SK-N-MC (cell line): ENCODE measurements around the gene OSM.

Experiments
- DNase-seq: peaks from one replicate; pipeline ENCODE4 v3.0.0-alpha.2; 2011; ENCODE audit warnings: low read depth, low spot score
- H3K27ac ChIP-seq: fragments of 200-600 bp; sonication (generic); 2 replicates; pipeline ENCODE4 v1.5.1; 2016; ENCODE audit warnings: mixed run types
- H3K36me3 ChIP-seq: fragments of 200-600 bp; sonication (generic); 2 replicates; pipeline ENCODE4 v1.6.1; 2017; ENCODE audit warnings: antibody characterized with exemption, low read length, mixed read lengths; ENCODE audit not compliant: insufficient read depth
- H3K4me3 ChIP-seq: fragments of 200-600 bp; sonication (generic); 2 replicates; pipeline ENCODE4 v1.5.1; 2016
- H3K9ac ChIP-seq: fragments of 200-600 bp; sonication (generic); 2 replicates; pipeline ENCODE4 v1.8.0; 2017; ENCODE audit warnings: mixed run types, mixed read lengths; ENCODE audit not compliant: insufficient read length
- H3K9me3 ChIP-seq: fragments of 200-600 bp; sonication (generic); 2 replicates; pipeline ENCODE4 v1.6.1; 2017; ENCODE audit warnings: low read depth, mild to moderate bottlenecking, antibody characterized with exemption, low read length, moderate library complexity, mixed read lengths
- EZH2 ChIP-seq: fragments of 200-600 bp; sonication (generic); IDR thresholded peaks from one replicate; pipeline ENCODE4 v1.6.1; 2017; ENCODE audit warnings: antibody characterized with exemption
- FOXP2 ChIP-seq: optimal IDR thresholded peaks from 2 replicates; pipeline ENCODE3; 2011; ENCODE audit warnings: mild to moderate bottlenecking, moderate library complexity; ENCODE audit not compliant: insufficient read depth; ENCODE audit errors: extremely low read length, control extremely low read depth
- POLR2AphosphoS5 ChIP-seq: IDR thresholded peaks from 2 replicates; pipeline ENCODE4 v1.6.1; 2012; ENCODE audit warnings: mild to moderate bottlenecking, low read depth, low read length, borderline replicate concordance

Gene OSM

DNA sequence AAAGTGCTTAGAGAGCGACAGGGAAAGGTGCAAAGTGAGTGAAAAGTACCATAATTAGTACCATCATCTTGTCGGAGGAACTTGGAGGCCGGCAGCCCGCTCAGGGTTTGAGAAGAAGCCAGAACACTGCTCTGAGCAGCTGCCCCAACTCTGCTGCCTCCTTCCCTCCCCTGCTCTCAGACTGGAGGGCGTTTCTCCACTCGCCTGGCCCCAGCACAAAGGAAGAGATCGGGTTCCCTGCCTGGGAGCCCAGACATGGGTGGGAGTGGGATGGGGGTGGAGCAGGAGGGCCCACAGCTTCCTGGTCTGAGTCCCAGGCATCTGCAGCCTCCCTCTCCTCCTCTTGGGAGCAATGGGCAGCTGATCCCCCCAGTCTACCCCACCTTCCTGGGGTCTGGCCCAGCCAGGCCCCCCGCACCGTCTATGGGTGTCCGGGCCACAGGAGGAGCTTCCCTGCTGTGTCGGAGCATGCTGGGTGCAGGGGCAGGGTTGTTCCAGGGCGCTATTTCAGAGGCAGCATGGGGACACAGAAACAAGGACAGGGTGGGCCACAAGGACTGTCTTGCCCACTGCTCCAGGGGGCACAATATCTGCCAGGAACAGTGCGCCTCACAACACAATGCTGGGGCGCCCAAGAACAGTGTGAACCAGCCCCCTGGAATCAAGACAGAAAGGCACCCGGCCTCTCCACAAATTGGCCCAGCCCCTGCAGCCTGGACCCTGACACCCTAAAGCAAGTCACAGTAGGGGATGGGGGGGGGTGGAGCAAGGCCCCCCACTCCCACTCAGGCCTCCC, 24.9 kb downstream of the OSM start:
- no peak overlapping the region for H3K27ac ChIP-seq
- DNase-seq = no peak
- TF ChIP-seq EZH2 (no peak), POLR2AphosphoS5 (no peak), FOXP2 (no peak)
- no peaks in the 10 kb centered on the region for H3K36me3 ChIP-seq
- no peak overlapping the region for H3K9ac ChIP-seq
- no peaks in the 10 kb centered on the region for H3K9me3 ChIP-seq
- H3K4me3 ChIP-seq = no peak overlapping the region

DNA sequence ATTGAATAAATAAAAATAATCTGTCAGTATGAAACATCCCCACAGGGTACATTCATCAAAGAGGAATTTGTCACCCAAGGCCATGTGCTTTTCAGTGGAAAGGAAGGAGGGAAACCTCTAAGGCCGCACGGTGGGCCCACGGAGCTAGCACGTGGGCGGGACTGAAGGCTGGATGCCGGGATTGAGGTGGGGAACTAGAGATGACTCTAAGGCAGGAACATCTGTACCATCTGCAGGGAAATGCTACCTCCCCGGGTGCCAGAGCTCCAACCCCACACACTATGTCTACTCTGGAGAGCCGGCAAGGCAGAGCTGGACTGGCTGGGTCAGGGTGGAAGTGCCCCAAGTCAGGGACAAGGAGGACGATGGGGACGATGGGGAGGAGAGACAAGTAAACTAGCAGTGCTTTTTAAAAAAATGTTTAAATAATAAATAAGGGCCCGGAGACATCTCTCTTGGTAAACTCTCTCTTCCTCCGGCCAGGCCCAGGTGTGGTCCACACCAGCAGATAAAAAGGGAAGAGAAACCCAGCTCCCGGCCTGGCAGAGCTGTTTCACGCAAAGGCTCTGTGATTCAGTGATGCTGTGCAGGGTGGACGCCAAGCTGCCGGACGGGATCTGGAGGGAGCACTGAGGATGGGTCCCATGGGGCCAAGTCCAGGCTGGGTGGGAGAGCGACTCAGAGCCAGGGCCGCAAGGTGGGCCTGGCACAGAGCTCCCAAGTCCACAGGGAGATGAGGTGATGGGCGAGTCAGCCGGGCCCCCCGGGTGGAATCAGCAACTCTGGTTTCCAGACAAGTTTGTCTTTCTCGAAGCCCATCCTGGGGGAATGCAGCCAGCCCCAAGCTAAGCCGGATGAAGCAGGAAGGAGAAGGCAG, 25.9 kb downstream of the OSM start:
- Histone ChIP-seq H3K36me3 (no peaks in the 10 kb centered on the region), H3K9me3 (no peaks in the 10 kb centered on the region), H3K4me3 (no peak overlapping the region), H3K27ac (no peak overlapping the region), H3K9ac (no peak overlapping the region)
- TF ChIP-seq POLR2AphosphoS5 (no peak), EZH2 (no peak), FOXP2 (no peak)
- no peak for DNase-seq

DNA sequence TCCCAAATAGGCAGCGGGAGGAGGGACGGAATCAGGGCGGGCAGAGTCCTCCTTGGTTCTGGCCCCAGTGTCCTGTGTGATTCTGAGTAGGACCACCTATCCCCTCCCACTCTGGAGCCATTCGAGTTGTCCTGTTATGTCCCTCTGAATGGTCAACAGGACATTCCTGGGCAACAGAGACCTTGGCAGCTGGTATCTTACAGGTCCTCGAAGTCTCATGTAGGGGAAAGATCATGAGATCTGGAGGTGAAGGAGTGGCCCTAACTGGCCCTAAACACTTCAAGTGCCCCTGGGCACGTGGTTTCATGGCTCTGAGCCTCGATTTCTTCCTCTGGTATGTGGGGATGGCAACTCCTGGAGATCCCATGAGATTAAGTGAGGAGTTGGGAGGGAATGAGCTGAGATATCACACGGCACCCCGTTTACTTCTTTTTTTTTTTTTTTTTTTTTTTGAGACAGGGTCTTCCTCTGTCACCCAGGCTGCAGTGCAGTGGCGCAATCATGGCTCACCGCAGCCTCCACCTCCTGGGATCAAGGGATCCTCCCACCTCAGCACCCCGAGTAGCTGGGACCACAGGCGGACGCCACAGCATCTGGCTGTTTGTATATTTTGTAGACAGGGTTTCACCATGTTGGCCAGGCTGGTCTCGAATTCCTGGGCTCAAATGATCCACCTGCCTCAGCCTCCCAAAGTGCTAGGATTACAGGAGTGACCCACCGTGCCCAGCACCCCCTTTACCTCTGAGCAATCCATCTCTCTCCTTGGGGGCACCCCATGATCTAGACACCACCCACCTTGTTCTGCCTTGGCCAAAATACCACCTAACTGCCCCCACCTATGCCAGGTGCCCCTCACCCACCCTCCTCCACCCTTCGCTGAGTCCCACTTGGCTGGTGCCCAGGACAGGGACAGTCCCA, 26.9 kb downstream of the OSM start:
- no peak for TF ChIP-seq POLR2AphosphoS5
- TF ChIP-seq FOXP2 = no peak
- TF ChIP-seq EZH2 = no peak
- Histone ChIP-seq H3K27ac (no peak overlapping the region), H3K9me3 (no peaks in the 10 kb centered on the region), H3K36me3 (no peaks in the 10 kb centered on the region), H3K9ac (no peak overlapping the region), H3K4me3 (no peak overlapping the region)
- no peak for DNase-seq

DNA sequence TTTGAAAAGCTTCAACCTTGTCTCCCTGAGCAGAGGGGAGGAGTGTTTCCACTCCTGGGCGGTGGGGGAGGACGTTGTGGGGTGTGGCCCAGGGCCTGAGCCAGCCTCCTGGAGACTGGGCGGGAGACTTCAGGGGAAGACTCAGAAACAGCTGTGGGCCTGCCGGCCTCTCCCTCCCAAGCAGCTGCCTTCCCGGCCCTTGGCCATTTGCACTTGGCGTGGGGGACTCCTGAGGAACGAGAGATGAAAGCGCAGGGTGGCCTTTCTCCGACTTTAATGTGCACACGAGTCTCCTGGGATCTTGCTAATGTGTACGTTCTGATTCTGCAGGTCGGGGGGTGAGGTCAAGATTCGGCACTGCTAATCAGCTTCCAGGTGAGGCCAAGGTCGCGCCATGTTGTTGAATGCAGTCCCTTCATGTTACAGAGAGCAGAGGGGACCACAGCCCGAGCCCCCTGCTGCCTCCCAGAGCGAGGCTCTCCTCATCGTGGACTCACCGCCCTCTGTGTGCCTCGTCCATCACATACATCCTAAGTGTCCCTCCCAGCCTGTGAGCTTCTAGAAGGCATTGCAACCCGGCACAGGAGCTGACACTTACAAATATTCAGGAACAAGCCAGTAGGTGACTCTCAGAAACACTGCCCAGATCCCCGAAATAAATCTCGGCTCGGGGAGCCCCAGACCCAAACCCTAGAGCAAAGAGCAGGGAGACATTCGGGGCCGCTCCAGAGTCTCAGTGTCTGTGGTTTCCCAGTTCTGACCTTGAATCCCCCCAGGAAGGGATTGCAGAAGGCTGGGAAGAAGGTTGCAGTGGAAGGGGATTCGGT, 27.8 kb downstream of the OSM start:
- TF ChIP-seq FOXP2 = no peak
- TF ChIP-seq POLR2AphosphoS5 = no peak
- TF ChIP-seq EZH2 = no peak
- no peaks in the 10 kb centered on the region for H3K36me3 ChIP-seq
- no peak overlapping the region for H3K9ac ChIP-seq
- H3K9me3 ChIP-seq = no peaks in the 10 kb centered on the region
- no peak overlapping the region for H3K27ac ChIP-seq
- no peak for DNase-seq
- no peak overlapping the region for H3K4me3 ChIP-seq

DNA sequence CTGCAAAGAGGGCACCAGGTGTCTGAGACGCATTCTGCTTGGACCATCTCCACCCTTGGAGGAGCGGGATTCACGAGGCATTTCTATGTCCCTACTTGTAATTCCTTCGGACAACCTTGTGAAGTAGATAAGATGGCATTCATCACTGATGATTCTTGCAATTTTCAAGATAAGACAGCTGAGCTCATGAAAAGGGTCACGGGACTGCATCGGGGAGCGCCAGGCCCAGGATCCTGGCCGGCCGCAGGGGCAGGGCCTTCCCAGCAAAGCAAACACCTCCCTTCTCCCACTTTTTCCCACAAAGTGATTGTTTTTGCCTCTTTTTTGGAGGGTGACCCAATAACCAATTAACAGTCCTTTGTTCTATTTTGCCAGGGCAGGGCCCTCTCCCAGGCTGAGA, 28.5 kb downstream of the OSM start:
- DNase-seq = no peak
- Histone ChIP-seq H3K27ac (no peak overlapping the region), H3K4me3 (no peak overlapping the region), H3K9me3 (no peaks in the 10 kb centered on the region), H3K9ac (no peak overlapping the region), H3K36me3 (no peaks in the 10 kb centered on the region)
- TF ChIP-seq POLR2AphosphoS5 (no peak), EZH2 (no peak), FOXP2 (no peak)

DNA sequence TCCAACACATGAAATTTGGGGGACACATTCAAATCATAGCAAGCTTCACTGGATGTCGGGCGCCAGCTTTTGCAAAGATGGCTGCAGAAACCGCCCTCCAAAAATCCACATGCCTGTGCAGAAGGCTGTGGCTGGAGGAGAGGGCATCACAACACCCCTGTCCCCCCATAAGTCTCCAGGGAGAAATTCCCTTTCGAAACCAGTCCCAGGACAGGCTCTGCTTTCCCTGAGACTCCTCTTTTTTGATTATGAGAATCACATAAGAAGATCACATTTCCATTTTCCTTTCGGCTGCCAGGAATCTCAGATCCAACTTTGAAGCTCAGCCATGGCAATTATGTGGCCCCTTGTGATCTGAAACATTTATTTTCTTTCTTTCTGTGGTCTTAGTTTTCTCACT, 29.8 kb downstream of the OSM start:
- no peak overlapping the region for H3K4me3 ChIP-seq
- no peaks in the 10 kb centered on the region for H3K36me3 ChIP-seq
- no peaks in the 10 kb centered on the region for H3K9me3 ChIP-seq
- no peak overlapping the region for H3K27ac ChIP-seq
- no peak overlapping the region for H3K9ac ChIP-seq
- TF ChIP-seq POLR2AphosphoS5 (no peak), EZH2 (no peak), FOXP2 (no peak)
- no peak for DNase-seq

DNA sequence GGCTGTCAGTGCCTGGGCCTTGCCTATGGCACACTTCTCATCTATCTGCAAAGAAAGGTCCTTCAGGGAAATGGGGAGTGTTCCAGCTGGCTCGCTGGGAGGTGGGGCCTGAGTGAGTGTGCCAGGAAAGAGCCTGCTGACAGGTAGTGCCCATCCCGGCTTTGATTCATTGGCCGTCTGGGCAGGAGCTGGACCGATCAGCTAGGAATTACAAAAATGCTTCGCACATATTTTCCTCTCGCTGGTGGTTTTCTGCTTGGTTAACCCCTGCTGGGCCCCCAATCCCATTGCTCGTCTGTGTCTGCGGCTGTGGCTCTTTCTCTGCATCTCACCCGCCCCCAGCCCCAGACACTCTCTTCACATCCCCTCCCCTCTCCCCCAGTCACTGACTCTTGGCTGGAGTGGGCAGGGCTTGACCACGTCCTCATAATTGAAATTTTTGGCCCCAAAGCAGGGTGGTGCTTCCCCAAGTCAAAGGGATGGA, 30.9 kb downstream of the OSM start:
- Histone ChIP-seq H3K9ac (no peak overlapping the region), H3K36me3 (no peaks in the 10 kb centered on the region), H3K4me3 (no peak overlapping the region), H3K27ac (no peak overlapping the region), H3K9me3 (no peaks in the 10 kb centered on the region)
- no peak for DNase-seq
- TF ChIP-seq POLR2AphosphoS5 (no peak), EZH2 (no peak), FOXP2 (no peak)
